GM23338 (cell line): Measurements from ENCODE around the gene SORCS3.

Experiments used
- CREB1 ChIP-seq: fragments of 250-450 bp; sonication (Bioruptor Pico); IDR thresholded peaks from 2 replicates; pipeline ENCODE4 v1.5.0; 2020; ENCODE audit warnings: low read depth, mild to moderate bottlenecking, moderate library complexity
- EZH2 ChIP-seq: fragments of 200-600 bp; sonication (generic); IDR thresholded peaks from one replicate; pipeline ENCODE4 v1.8.0; 2017; ENCODE audit warnings: antibody characterized with exemption, mild to moderate bottlenecking, low read depth; ENCODE audit not compliant: unreplicated experiment
- EZH2phosphoT487 ChIP-seq: fragments of 200-600 bp; sonication (generic); IDR thresholded peaks from one replicate; pipeline ENCODE4 v1.8.1; 2018; ENCODE audit warnings: antibody characterized with exemption; ENCODE audit not compliant: unreplicated experiment
- POLR2AphosphoS5 ChIP-seq: IDR thresholded peaks from 2 replicates; pipeline ENCODE4 v1.6.1; 2016; ENCODE audit warnings: antibody characterized with exemption, low read depth
- TF ChIP-seq, protein P1 (sequence below), 2 experiments: fragments of 200-600 bp in 1 of 2; sonication (generic) in 1 of 2; conservative IDR thresholded peaks; 2 replicates each; pipeline versions ENCODE4 v1.5.1 to v1.6.1; 2016 to 2017; ENCODE audit warnings: antibody characterized with exemption in 2 of 2, low read depth in 2 of 2, mild to moderate bottlenecking in 2 of 2, moderate library complexity in 1 of 2
- TF ChIP-seq, protein P2 (sequence below): IDR thresholded peaks from one replicate; pipeline ENCODE4 v1.6.1; 2018; ENCODE audit warnings: antibody characterized with exemption; ENCODE audit not compliant: unreplicated experiment
- TF ChIP-seq, protein P3 (sequence below): IDR thresholded peaks from 2 replicates; pipeline ENCODE4 v1.6.1; 2016; ENCODE audit warnings: antibody characterized with exemption

- TF ChIP-seq, protein P1, sequence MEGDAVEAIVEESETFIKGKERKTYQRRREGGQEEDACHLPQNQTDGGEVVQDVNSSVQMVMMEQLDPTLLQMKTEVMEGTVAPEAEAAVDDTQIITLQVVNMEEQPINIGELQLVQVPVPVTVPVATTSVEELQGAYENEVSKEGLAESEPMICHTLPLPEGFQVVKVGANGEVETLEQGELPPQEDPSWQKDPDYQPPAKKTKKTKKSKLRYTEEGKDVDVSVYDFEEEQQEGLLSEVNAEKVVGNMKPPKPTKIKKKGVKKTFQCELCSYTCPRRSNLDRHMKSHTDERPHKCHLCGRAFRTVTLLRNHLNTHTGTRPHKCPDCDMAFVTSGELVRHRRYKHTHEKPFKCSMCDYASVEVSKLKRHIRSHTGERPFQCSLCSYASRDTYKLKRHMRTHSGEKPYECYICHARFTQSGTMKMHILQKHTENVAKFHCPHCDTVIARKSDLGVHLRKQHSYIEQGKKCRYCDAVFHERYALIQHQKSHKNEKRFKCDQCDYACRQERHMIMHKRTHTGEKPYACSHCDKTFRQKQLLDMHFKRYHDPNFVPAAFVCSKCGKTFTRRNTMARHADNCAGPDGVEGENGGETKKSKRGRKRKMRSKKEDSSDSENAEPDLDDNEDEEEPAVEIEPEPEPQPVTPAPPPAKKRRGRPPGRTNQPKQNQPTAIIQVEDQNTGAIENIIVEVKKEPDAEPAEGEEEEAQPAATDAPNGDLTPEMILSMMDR (conservative IDR thresholded peaks at IDR 0.05; ENCODE audit: low read depth in 2 of 2), result no peak
- TF ChIP-seq, protein P2, sequence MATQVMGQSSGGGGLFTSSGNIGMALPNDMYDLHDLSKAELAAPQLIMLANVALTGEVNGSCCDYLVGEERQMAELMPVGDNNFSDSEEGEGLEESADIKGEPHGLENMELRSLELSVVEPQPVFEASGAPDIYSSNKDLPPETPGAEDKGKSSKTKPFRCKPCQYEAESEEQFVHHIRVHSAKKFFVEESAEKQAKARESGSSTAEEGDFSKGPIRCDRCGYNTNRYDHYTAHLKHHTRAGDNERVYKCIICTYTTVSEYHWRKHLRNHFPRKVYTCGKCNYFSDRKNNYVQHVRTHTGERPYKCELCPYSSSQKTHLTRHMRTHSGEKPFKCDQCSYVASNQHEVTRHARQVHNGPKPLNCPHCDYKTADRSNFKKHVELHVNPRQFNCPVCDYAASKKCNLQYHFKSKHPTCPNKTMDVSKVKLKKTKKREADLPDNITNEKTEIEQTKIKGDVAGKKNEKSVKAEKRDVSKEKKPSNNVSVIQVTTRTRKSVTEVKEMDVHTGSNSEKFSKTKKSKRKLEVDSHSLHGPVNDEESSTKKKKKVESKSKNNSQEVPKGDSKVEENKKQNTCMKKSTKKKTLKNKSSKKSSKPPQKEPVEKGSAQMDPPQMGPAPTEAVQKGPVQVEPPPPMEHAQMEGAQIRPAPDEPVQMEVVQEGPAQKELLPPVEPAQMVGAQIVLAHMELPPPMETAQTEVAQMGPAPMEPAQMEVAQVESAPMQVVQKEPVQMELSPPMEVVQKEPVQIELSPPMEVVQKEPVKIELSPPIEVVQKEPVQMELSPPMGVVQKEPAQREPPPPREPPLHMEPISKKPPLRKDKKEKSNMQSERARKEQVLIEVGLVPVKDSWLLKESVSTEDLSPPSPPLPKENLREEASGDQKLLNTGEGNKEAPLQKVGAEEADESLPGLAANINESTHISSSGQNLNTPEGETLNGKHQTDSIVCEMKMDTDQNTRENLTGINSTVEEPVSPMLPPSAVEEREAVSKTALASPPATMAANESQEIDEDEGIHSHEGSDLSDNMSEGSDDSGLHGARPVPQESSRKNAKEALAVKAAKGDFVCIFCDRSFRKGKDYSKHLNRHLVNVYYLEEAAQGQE, result no peak
- TF ChIP-seq EZH2, result no peak
- TF ChIP-seq POLR2AphosphoS5, result no peak
- no peak for TF ChIP-seq CREB1 (CRISPR knock-in tag)
- no peak for TF ChIP-seq EZH2phosphoT487
- TF ChIP-seq, protein P3, sequence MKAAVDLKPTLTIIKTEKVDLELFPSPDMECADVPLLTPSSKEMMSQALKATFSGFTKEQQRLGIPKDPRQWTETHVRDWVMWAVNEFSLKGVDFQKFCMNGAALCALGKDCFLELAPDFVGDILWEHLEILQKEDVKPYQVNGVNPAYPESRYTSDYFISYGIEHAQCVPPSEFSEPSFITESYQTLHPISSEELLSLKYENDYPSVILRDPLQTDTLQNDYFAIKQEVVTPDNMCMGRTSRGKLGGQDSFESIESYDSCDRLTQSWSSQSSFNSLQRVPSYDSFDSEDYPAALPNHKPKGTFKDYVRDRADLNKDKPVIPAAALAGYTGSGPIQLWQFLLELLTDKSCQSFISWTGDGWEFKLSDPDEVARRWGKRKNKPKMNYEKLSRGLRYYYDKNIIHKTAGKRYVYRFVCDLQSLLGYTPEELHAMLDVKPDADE, result no peak
Observed at GRCh38 chr10:104774234-104774633, 133.1 kb downstream of the SORCS3 start.
